A204.1 (cell line): ENCODE measurements around the gene FUT2.
"Not testable (repeated sequence)": the region's sequence is repeated elsewhere in the genome, so short reads cannot be mapped to it uniquely, and the experiment has no call there.

Experiments used
- FAIRE-seq: peaks from 2 replicates; lab custom pipeline; 2012; peaks lifted over from hg19 to GRCh38; lab: Jason Lieb, UNC

FUT2 gene

DNA sequence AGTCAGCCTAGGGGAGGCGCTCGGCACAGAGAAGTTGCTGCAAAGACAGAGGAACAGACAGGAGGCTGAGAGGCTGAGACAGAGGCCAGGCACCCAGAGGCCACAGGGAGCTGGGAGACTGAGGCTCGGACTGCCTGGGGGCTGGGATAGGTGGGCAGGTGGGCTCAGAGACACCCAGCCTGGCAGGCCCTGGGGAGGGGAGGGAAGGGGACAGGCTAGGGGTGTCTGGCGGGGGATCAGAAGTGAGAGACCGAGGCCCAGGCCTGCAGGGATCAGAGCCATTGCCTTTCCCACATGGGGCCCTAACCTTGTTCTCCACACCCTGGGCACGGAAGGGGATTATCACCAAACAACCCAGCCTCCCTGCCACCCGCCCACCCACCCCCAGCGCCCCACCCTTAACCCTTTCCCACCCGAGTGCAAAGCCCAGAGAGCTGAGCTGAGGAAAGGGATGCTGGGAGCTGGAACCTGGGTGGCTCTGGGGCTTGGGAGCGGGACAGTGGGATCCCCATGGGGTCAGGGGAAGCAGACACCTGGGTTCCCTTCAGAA lies 24.2 kb upstream of the FUT2 start:
- FAIRE-seq, result no peak

DNA sequence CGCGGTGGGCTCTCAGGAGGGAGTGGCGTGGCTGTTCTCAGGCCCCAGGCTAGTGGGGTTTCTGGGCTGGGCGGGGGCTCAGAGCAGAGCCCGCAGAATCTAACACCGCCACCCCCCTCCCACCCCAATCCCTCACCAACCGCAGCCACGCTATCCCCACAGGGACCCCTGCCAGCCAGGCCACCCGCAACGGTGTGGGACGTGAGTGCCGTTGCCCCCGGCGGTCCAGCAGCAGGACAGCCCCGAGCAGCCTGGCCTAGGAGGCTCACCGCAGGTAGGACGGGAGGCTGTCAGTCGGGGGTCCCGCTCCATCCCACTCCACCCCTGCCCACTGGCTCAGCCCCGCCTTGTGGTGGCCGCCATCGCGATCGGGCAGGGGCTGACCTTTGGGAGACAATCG lies 22.8 kb upstream of the FUT2 start, which contains the start of gene NTN5:
NTN5 (minus strand) TSS at position 24 of the 400 bp plus-strand sequence. CDS start 2,031 bp downstream, outside the sequence.
- FAIRE-seq, result no peak

DNA sequence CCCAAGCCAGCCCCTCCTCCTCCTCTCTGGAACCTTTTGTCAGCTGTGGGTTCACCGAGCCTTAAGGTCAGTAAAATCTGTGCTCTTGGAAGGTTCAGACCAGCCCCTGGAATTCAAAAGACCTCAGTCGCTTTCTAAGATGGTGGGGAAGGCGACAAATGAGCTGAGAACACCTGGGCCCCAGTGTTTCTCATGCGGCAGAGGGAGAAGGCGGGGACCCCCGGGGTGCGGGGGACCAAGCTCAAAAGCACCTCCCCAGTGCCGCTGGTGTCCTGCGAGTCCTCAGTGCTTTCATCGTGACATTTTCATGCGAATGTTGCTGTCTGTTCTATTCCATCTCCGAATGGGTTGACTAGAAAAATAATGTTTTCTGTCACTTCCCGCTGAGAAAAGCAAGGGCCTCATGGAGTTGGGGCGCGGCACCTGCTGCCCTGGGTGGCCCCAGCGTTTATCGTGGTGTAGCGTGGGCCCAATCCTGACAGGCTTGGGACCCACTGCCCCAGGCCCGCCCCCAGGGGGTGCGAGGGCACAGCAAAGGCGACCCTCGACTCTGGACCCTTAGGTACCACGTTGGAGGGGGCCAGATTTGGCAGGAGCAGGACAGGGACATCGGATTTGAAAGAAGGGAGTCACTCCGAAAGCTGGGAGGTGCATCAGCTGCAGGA lies 22.2 kb upstream of the FUT2 start:
- no peak for FAIRE-seq

GRCh38 chr19:48674216-48674809 lies 21.5 kb upstream of the FUT2 start:
- FAIRE-seq, result no peak

- FAIRE-seq, result peak; percentile 64
Observed at GRCh38 chr19:48674921-48675824, 20.6 kb upstream of the FUT2 start.

DNA sequence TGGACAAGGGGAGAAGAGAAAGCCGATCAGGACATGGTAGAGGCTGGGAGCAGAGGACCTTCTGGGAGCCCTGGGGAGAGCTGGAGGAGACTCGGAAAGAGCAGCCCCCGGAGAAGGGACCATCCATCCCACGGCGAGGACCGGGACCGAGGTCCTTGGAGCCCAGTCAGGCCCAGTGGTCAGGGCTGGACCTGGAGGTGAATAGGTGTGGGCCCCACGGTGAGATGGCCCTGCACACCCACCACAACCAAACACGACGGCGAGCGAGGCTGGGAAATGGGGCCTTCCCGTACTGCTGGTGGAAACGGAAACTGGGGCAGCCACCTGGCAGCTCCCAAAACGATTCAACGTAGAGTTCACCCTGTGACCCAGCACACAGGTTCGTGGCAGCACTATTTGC lies 19.3 kb upstream of the FUT2 start:
- FAIRE-seq, result no peak

- no peak for FAIRE-seq
Observed at GRCh38 chr19:48676887-48677286, 18.9 kb upstream of the FUT2 start.

- no peak for FAIRE-seq
Observed at GRCh38 chr19:48678201-48678600, 17.6 kb upstream of the FUT2 start.

DNA sequence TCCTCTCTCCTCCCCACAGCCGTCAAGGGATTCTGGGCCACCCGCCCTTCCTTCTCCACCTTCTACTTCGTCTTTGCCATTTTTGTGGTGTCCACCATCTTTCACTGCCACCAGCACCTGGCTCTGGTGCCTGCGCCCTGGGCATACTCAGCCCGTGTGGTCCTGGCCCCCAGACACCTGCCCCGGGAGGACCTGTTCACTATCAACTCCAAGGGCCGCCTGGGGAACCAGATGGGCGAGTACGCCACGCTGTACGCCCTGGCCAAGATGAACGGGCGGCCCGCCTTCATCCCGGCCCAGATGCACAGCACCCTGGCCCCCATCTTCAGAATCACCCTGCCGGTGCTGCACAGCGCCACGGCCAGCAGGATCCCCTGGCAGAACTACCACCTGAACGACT lies 15.8 kb upstream of the FUT2 start:
- FAIRE-seq, result not testable (repeated sequence)

GRCh38 chr19:48680436-48681126 lies 15.2 kb upstream of the FUT2 start:
- no peak for FAIRE-seq

- no peak for FAIRE-seq
Observed at GRCh38 chr19:48681127-48681470, 14.7 kb upstream of the FUT2 start.

GRCh38 chr19:48683349-48683748 lies 12.4 kb upstream of the FUT2 start:
- FAIRE-seq, result no peak

GRCh38 chr19:48685583-48685982 lies 10.2 kb upstream of the FUT2 start:
- FAIRE-seq, result no peak

DNA sequence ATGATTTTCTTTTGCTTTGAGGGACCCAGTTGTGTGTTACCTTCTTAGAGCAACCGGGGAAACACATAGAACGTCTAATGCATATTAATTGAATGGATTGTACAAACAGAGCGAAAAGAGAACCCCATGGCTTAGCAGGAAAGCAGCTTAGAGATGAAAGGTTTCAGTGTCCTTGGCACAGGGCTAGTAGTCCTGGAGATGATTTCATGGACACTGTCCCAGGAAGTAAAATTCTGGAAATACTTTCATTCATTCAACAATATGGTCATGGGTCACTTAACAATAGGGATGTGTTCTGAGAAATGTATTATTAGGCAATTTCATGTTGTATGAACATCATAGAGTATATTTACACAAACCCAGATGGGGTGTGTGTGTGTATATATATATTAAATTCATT lies 9.7 kb upstream of the FUT2 start:
- no peak for FAIRE-seq

DNA sequence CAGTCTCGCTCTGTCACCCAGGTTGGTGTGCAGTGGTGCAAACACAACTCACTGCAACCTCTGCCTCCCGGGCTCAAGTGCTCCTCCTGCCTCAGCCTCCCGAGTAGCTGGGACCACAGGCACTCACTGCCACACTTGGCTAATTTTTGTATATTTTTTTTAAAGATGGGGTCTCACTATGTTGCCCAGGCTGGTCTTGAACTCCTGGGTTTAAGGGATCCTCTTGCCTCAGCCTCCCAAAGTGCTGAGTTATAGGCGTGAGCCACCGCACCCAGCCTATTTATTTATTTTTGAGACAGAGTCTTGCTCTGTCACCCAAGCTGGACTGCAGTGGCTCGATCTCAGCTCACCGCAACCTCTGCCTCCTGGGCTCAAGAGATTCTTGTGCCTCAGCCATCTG lies 9.1 kb upstream of the FUT2 start:
- not testable (repeated sequence) for FAIRE-seq

- no peak for FAIRE-seq
Observed at GRCh38 chr19:48687776-48688175, 8.0 kb upstream of the FUT2 start.

- no peak for FAIRE-seq
Observed at GRCh38 chr19:48689449-48689848, 6.3 kb upstream of the FUT2 start.

GRCh38 chr19:48693629-48694028 lies 2.1 kb upstream of the FUT2 start:
- FAIRE-seq, result not testable (repeated sequence)

DNA sequence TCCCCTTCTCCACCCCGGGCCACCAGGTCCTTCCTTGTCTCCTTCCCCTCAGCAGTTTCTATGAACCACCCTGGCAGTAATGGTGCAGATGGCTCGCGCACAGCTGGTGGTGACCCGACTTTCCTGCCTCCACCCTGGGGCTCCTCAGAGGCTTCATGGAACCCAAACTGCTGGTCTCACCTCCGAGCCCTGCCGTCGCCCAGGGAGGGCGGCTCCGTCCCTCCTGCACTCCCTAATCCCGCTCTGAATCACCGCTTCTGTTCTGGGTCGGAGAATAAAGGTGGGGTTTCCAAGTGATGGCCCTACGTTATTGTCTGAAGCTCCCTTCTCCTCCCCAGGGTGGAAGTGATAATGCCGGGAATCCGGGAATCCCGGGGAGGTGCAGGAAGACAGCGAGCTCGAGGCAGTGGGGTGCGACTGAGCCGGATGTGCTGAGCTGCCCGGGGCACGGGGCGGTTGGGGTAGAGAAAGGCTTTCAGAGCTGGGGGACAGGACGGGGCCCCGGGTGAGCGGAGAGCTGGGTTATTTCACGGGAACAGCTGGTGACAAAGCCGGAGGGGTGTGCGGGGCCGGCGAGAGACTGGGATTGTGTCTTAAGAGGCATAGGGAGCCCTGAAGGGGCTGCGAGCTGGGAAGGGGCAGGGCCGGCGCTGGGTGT lies 711 bp downstream of the FUT2 start:
- no peak for FAIRE-seq

- FAIRE-seq, result no peak
Observed at GRCh38 chr19:48698046-48698445, 2.3 kb downstream of the FUT2 start.

DNA sequence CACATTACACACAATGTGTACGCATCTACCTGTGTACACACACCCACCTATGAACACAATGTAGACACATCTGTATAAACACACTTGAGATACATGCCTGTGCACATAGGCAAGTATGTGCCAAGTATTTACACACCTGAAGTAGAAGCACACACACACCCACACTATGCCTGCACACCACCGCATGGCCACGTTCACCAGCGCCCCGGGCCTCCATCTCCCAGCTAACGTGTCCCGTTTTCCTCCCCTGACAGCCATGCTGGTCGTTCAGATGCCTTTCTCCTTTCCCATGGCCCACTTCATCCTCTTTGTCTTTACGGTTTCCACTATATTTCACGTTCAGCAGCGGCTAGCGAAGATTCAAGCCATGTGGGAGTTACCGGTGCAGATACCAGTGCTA lies 6.9 kb downstream of the FUT2 start:
- FAIRE-seq, result no peak

DNA sequence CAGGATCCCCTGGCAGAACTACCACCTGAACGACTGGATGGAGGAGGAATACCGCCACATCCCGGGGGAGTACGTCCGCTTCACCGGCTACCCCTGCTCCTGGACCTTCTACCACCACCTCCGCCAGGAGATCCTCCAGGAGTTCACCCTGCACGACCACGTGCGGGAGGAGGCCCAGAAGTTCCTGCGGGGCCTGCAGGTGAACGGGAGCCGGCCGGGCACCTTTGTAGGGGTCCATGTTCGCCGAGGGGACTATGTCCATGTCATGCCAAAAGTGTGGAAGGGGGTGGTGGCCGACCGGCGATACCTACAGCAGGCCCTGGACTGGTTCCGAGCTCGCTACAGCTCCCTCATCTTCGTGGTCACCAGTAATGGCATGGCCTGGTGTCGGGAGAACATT lies 7.5 kb downstream of the FUT2 start:
- no peak for FAIRE-seq
